ENCODE data around the gene IQCC. TPM values are rescaled to one million over a fixed set of nuclear protein-coding genes. Genes with fewer than 3 reads are reported as not detected.
A peak's percentile ranks its signal among the peaks of the same experiment; 100 is the strongest.

The IQCC gene
- total and polyA plus RNA-seq, 7 donors: 0.60 to 3.9 (median 1.8) TPM

DNA sequence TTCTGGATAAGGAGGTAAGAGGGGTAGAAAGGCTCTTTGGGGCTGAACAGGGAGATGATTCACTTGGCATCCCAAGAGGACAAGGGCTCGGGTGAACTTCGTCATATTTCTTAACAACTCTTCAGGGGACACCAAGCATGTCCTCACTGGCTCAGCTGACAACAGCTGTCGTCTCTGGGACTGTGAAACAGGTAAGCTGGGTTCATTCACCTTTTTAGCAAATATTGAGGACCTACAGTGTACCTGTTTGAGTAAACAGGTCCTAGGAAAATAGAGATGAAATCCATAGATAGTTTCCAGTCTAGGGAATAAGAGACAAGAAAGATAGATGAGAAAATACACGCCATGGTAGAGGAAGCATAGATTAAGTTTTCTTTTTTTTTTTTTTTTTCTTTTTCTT lies 18.8 kb downstream of the IQCC start:
- H3K27ac ChIP-seq: peak overlapping the region in 1 of 4 donors; percentile 90
- intact Hi-C loops (cut with DNase I): loop anchor here (5.0 kb wide), 1 partner anchor 128 kb away; no protein-coding TSS in a partner anchor
- peaks cover 0 to 32% (median 26%) of the 10 kb centered on the region in 4 donors for H3K4me1 ChIP-seq
- 90 to 96% methylated on average over 4 of the region's 4 CpGs for WGBS, 2 donors
- no peak for DNase-seq
- TF ChIP-seq EP300 (IDR thresholded peaks at IDR 0.05): no peak
- no peak for TF ChIP-seq POLR2A (IDR thresholded peaks at IDR 0.05)
- TF ChIP-seq, protein P1, sequence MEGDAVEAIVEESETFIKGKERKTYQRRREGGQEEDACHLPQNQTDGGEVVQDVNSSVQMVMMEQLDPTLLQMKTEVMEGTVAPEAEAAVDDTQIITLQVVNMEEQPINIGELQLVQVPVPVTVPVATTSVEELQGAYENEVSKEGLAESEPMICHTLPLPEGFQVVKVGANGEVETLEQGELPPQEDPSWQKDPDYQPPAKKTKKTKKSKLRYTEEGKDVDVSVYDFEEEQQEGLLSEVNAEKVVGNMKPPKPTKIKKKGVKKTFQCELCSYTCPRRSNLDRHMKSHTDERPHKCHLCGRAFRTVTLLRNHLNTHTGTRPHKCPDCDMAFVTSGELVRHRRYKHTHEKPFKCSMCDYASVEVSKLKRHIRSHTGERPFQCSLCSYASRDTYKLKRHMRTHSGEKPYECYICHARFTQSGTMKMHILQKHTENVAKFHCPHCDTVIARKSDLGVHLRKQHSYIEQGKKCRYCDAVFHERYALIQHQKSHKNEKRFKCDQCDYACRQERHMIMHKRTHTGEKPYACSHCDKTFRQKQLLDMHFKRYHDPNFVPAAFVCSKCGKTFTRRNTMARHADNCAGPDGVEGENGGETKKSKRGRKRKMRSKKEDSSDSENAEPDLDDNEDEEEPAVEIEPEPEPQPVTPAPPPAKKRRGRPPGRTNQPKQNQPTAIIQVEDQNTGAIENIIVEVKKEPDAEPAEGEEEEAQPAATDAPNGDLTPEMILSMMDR (IDR thresholded peaks at IDR 0.05): no peak
- TF ChIP-seq POLR2AphosphoS5 (IDR thresholded peaks at IDR 0.05): no peak
- no peaks in the 10 kb centered on the region for H3K9me3 ChIP-seq
- no peak overlapping the region for H3K4me3 ChIP-seq
- no peaks in the 10 kb centered on the region for H3K27me3 ChIP-seq
- peaks cover 28 to 61% (median 32%) of the 10 kb centered on the region in 4 donors for H3K36me3 ChIP-seq

DNA sequence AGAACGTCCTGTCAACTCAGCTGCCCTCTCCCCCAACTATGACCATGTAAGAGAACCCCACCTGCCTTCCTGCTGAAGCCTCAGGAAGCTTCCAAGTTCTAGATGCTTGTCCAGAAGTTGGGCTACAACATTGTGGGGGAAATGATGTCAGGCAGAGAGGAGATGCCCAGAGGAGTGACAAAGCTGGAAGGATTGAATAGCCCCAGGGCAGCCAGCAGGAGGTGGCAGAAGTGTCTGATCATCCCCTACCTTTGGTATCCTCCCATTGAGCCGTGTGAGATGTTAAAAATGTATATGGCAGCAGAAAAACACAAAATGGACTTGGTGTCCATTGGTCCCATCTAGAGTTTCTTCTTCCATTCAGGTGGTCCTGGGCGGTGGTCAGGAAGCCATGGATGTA lies 23.3 kb downstream of the IQCC start:
- no peak overlapping the region for H3K27ac ChIP-seq
- no peak overlapping the region for H3K4me3 ChIP-seq
- no peak for DNase-seq
- H3K36me3 ChIP-seq: peaks cover 34 to 88% (median 50%) of the 10 kb centered on the region in 4 donors
- 85 to 90% methylated on average over 3 of the region's 3 CpGs for WGBS, 2 donors
- H3K9me3 ChIP-seq: no peaks in the 10 kb centered on the region
- intact Hi-C loops (cut with DNase I): no loop called here
- H3K4me1 ChIP-seq: peaks cover 0 to 7% (median 5%) of the 10 kb centered on the region in 4 donors
- H3K27me3 ChIP-seq: no peaks in the 10 kb centered on the region
- no peak for TF ChIP-seq POLR2A (IDR thresholded peaks at IDR 0.05)

- Histone ChIP-seq H3K36me3 (peaks cover 23 to 62% (median 34%) of the 10 kb centered on the region in 4 donors), H3K27me3 (no peaks in the 10 kb centered on the region), H3K27ac (no peak overlapping the region), H3K4me1 (no peaks in the 10 kb centered on the region), H3K4me3 (no peak overlapping the region), H3K9me3 (no peaks in the 10 kb centered on the region)
- intact Hi-C loops (cut with DNase I): no loop called here
- DNase-seq: no peak
- TF ChIP-seq, protein P1 (IDR thresholded peaks at IDR 0.05): no peak
- TF ChIP-seq POLR2A (IDR thresholded peaks at IDR 0.05): no peak
- no peak for TF ChIP-seq EP300 (IDR thresholded peaks at IDR 0.05)
- TF ChIP-seq POLR2AphosphoS5 (IDR thresholded peaks at IDR 0.05): no peak
- WGBS, 2 donors: 85 to 91% methylated on average over 5 of the region's 5 CpGs
These were observed 26.5 kb downstream of the IQCC start for GRCh38 chr1:32231843-32232432.

DNA sequence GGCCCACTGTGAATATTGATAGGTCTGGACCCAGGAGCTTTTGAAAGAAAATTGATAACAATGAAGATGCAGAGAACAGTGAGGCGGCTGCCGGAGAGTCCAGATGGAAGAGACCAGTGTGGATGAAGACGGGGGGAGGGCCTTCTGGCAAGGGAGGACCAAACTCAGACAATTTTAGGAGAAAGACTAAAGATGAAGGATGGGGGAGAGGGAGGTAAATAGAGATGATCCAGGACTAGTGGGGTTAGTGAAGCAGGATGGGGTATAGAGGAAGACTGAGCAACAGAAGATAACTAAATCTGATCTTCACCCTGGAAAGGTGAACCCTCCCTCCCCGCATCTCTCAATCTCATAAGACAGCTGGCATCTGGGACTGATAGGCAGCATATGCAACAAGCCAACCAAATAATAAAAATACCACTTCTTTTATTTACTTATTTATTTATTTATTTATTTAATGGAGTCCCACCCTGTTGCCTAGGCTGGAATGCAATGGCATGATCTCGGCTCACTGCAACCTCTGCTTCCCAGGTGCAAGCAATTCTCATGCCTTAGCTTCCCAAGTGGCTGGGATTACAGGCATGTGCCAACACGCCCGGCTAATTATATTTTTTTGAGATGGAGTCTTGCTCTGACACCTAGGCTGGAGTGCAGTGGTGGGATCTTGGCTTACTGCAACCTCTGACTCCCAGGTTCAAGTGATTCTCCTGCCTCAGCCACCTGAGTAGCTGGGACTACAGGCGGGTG lies 27.3 kb downstream of the IQCC start:
- no peak for DNase-seq
- H3K27ac ChIP-seq: no peak overlapping the region
- no peak for TF ChIP-seq POLR2AphosphoS5 (IDR thresholded peaks at IDR 0.05)
- TF ChIP-seq EP300 (IDR thresholded peaks at IDR 0.05): no peak
- no peak for TF ChIP-seq POLR2A (IDR thresholded peaks at IDR 0.05)
- TF ChIP-seq, protein P1 (IDR thresholded peaks at IDR 0.05): no peak
- H3K36me3 ChIP-seq: peaks cover 18 to 54% (median 32%) of the 10 kb centered on the region in 4 donors
- WGBS, 2 donors: 85 to 91% methylated on average over 8 of the region's 8 CpGs
- H3K9me3 ChIP-seq: no peaks in the 10 kb centered on the region
- no peak overlapping the region for H3K4me3 ChIP-seq
- intact Hi-C loops (cut with DNase I): no loop called here
- no peaks in the 10 kb centered on the region for H3K27me3 ChIP-seq
- no peaks in the 10 kb centered on the region for H3K4me1 ChIP-seq

DNA sequence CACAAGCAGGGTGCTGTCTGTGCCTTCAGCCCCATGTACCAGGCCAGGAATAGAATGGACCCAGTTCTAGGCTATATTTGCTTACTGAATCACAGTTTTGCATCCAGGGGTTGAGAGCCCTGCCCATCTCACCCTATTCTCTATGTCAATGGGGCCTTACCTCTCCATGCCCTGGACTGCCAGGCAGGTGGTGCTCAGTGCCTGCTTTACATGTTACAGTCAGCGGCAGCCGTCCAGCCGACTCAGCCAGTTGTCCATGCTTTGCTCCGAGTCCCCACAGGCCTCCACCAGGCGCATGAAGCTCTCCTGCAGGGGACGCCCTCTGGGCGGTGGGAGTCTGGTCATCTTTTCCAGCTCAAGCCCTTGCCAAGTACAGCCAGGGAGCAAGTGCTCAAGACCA lies 29.3 kb downstream of the IQCC start:
- no peaks in the 10 kb centered on the region for H3K27me3 ChIP-seq
- H3K27ac ChIP-seq: no peak overlapping the region
- H3K9me3 ChIP-seq: no peaks in the 10 kb centered on the region
- WGBS, 2 donors: 91 to 92% methylated on average over 7 of the region's 7 CpGs
- TF ChIP-seq POLR2AphosphoS5 (IDR thresholded peaks at IDR 0.05): no peak
- no peak for TF ChIP-seq POLR2A (IDR thresholded peaks at IDR 0.05)
- TF ChIP-seq EP300 (IDR thresholded peaks at IDR 0.05): no peak
- TF ChIP-seq, protein P1 (IDR thresholded peaks at IDR 0.05): no peak
- DNase-seq: no peak
- peaks cover 0 to 2% (median 1%) of the 10 kb centered on the region in 4 donors for H3K4me1 ChIP-seq
- intact Hi-C loops (cut with DNase I): no loop called here
- H3K36me3 ChIP-seq: peaks cover 3 to 33% (median 15%) of the 10 kb centered on the region in 4 donors
- no peak overlapping the region for H3K4me3 ChIP-seq
